GM12865 (cell line): Measurements from ENCODE around the gene RAPGEF3.

Experiments
- DNase-seq: peaks from one replicate; pipeline ENCODE4 v3.0.0; 2010; ENCODE audit warnings: low read depth
- H3K4me3 ChIP-seq: 2 replicates; pipeline ENCODE4 v1.5.1; 2011; ENCODE audit warnings: mild to moderate bottlenecking, low read depth, low read length, control low read depth
- TF ChIP-seq, protein P1 (sequence below): IDR thresholded peaks from 2 replicates; pipeline ENCODE4 v1.5.1; 2011; ENCODE audit warnings: low read length, control low read depth, low read depth, inconsistent platforms; ENCODE audit not compliant: insufficient read depth; ENCODE audit errors: missing control alignments

RAPGEF3 gene

DNA sequence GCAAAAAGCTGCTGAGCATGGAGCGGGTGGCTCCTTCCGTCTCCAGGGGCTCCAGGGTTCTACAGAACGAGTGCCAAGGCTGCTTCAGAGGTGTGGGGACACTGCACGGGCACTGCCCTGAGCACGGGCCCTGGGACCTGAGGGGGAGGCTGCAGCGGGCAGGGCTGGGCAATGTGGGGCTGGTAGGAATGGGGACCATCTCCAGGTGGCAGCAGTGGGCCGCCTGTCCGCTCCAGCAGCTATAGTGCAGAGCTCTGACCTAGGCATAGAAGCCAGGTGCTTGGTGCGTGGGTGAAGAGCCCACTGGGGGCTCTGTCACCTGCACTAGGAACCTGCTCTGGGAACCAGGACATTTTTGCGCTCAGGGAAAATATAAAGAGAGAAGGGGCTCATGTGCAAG, 38.8 kb upstream of the RAPGEF3 start:
- no peak overlapping the region for H3K4me3 ChIP-seq
- DNase-seq, result peak; percentile 70
- TF ChIP-seq, protein P1, sequence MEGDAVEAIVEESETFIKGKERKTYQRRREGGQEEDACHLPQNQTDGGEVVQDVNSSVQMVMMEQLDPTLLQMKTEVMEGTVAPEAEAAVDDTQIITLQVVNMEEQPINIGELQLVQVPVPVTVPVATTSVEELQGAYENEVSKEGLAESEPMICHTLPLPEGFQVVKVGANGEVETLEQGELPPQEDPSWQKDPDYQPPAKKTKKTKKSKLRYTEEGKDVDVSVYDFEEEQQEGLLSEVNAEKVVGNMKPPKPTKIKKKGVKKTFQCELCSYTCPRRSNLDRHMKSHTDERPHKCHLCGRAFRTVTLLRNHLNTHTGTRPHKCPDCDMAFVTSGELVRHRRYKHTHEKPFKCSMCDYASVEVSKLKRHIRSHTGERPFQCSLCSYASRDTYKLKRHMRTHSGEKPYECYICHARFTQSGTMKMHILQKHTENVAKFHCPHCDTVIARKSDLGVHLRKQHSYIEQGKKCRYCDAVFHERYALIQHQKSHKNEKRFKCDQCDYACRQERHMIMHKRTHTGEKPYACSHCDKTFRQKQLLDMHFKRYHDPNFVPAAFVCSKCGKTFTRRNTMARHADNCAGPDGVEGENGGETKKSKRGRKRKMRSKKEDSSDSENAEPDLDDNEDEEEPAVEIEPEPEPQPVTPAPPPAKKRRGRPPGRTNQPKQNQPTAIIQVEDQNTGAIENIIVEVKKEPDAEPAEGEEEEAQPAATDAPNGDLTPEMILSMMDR, result peak; percentile 68

DNA sequence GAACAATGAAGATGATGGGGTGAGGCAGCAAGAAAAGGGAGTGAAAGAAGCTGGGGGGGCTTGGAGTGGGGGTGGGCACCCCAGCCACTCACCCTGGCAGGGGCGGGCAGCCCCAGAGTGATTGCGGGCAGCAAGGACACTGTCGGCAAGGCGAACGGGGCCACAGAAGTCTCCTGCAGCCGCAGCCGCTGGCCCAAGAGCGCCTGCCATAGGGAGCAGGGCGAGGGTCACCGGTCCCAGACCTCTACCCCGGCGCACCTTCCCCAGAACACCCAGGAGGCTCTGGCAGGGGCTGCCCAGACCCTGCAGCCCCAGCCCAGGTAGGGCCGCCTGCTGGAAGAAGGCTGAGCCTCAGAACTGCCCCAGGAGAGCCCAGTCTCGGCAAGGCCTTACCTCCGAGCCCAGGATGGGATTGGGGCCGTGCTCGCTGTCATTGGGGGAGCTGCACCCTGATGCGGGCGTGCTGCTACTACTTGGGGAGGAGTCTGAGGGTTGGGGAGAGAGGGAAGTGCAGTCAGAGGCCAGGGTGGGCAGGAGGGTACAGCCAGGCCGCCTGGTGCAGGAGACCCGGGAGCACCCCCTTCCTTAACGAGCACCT, 37.2 kb upstream of the RAPGEF3 start:
- TF ChIP-seq, protein P1, result no peak
- H3K4me3 ChIP-seq, result no peak overlapping the region

DNA sequence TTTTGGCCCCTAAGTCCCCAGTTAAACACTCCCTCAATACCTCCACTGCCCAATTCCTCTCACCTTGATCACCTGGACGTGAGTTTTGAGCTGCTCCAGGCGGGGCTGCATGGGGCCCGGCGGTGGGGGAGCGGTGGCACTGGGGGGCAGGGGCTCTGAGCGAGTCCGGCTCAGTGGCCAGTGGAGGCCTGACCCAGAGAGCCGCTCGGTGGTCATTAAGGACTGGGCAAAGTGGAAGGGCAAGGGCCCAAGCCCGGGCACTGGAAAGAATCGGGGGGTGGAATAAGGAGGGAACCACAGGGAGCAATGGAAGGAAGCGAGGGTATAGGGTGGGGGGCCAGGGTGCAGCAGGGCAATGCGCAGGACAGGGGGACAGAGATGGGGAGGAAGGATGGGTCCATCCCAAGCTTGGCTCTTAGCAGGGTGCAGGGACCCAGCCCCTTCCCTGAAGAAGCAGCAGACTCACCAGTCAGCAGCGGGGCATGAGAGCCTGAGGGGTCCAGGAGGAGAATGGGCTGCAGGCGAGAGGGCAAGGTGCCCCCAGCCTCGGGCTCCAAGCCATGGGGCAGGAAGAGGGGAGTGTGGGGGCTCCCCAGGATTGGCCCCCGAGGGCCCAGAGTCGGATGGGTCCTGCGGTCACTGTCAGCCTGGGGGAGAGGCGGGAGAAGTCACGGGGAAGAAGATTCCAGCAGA, 36.6 kb upstream of the RAPGEF3 start:
- H3K4me3 ChIP-seq, result no peak overlapping the region
- no peak for DNase-seq
- TF ChIP-seq, protein P1, result no peak

More for the DNA sequence above, 37.2 kb upstream of the RAPGEF3 start:
- DNase-seq, result no peak

DNA sequence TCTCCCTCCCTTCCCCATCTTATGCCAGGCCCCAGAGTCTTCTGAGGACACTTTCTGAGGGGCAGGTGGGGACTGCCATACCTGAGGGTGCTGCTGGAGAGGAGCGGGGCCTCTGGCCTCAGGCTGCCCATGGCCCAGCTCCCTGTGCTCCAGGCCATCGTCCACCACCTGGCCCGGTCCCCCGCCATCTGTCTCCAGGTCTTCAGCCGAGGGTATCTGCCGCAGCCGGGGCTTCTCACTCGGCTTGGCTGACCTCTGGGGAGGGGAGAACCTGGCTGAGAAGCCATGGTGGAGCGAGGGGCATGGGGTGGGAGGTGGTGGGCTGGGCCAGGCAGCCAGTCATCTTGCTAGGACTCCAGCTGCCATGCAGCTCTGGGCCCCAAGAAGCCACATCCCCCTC, 36.0 kb upstream of the RAPGEF3 start:
- TF ChIP-seq, protein P1, result no peak
- no peak for DNase-seq
- H3K4me3 ChIP-seq, result no peak overlapping the region

DNA sequence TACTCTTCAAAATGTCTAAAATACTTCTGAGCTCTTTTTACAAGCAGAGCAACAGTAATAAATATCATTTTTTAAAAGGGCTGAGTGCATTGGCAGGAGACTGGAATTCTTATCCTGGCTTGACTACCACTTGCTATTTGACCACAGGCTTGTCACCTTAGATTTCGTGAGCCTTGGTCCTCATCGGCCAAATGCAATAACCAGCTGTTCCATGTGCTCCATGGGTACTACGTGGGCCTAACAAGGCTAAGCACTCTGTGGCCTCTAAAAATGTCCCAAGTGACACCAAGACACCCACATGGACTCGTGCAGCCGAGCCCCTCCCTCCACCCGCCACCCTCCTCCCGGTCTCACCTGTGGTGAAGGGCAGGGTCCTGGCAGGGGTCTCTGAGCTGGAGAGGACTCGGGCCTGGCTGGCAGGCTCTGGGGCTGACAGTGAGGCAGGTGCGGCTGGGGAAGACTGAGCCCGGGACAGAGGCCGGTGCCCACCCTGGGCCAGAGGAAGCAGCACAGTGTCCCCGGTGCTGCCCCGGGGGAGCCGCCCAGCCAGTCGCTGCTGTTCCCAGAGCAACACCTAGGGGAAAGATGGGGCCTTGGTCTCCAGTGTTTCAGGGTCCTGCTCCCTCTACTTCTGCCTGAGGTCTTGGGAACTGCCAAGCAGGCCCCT, 34.5 kb upstream of the RAPGEF3 start:
- TF ChIP-seq, protein P1, result no peak
- H3K4me3 ChIP-seq, result no peak overlapping the region
- no peak for DNase-seq

DNA sequence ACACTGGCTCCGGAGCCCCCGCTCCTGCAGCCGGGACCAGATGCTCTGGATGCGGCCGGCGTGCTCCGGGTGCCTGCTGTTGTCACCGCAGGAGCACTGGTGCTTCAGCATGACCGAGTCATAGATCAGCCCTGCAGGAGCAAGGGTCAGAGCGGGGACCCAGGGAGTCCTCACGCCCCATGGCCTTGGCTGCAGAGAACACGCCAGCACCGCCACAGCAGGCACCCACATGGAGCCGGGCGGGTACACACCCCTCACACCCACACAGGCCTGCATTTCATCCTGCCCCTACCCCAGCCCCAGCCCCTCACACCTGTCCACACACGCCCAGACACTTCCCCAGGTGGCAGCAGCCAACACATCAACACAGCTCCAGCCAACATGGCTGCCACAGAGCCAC, 33.2 kb upstream of the RAPGEF3 start:
- TF ChIP-seq, protein P1, result no peak
- no peak for DNase-seq
- H3K4me3 ChIP-seq, result no peak overlapping the region
